K562 (cell line): ENCODE data around the gene SERGEF. TPM values are rescaled to one million over a fixed set of nuclear protein-coding genes. Genes with fewer than 3 reads are reported as not detected.

ENCODE experiments used
- ZNF407 ChIP-seq: fragments of 450-650 bp; IDR thresholded peaks from 2 replicates; pipeline ENCODE4 v1.6.1; 2016; ENCODE audit warnings: low read depth
- ZSCAN32 ChIP-seq: fragments of 450-650 bp; formaldehyde crosslinking; IDR thresholded peaks from 2 replicates; pipeline ENCODE4 v1.4.0; 2020; ENCODE audit warnings: mild to moderate bottlenecking, moderate library complexity
- polyA plus RNA-seq, 8 experiments: library from polyadenylated mRNA; depleted of rRNA in 4 of 8; stranded (reverse) in 5 of 8; unstranded in 3 of 8; fragments of >200 nt; fragmentation: Nextera tagmentation in 2 of 8; fragmentation: Illumina TruSeq in 1 of 8; extraction: Ambion mirVana in 2 of 8; extraction: Trizol in 1 of 8; gene quantifications; 2 replicates each; pipeline versions ENCODE4 v1.2.1 to v1.2.3, GENCODE V29; 2011 to 2014; ENCODE audit warnings: inconsistent platforms in 1 of 8, missing spikeins in 1 of 8
- total RNA-seq, 7 experiments: library from RNA; depleted of rRNA in 6 of 7; stranded (reverse); fragments of >200 nt in 6 of 7; fragmentation: Illumina TruSeq in 2 of 7; extraction: Trizol in 2 of 7; gene quantifications; 2 replicates each; pipeline versions ENCODE4 v1.2.1 to v1.2.3, GENCODE V29; 2011 to 2021; ENCODE audit warnings: low replicate concordance in 1 of 7

SERGEF gene
- total and polyA plus RNA-seq, 9 of the 15 experiments (the other 6 are each of a cell fraction or from before 2014, with no cell fraction given), result 10.2 to 28.0 (median 19.9) TPM

DNA sequence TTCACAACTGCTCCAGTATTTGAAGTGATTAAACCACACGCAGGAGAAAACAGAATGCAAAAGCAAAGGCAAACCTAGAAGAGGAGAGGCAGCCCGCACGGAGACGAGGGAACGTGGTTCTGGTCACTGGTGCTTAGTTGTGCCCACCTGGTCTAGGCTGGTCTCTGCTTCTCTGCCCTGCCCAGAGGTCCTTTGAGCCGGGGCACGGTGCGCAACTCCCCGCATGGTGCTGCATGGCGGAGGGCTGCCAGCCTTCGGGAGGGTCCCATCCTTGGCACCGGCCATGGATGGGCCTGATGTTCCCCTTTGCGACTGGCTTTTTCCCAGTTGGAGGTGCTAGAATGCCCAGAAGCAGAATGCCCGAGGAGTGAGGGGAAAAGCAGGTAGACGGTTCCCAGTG is 232.2 kb downstream of the SERGEF start (continued):
- TF ChIP-seq ZNF407 (no peak), ZSCAN32 (CRISPR knock-in tag) (no peak)
